HEK293T (cell line): ENCODE measurements around the gene KANK2.

ENCODE experiments used
- BHLHE40 ChIP-seq: fragments of 450-650 bp; IDR thresholded peaks from 2 replicates; pipeline ENCODE4 v1.6.1; 2016; ENCODE audit warnings: mild to moderate bottlenecking, moderate library complexity, borderline replicate concordance
- ELF4 ChIP-seq: fragments of 450-650 bp; IDR thresholded peaks from 2 replicates; pipeline ENCODE4 v1.6.1; 2017; ENCODE audit warnings: antibody characterized with exemption
- HDGF ChIP-seq: fragments of 450-650 bp; IDR thresholded peaks from 2 replicates; pipeline ENCODE4 v1.6.1; 2017; ENCODE audit warnings: antibody characterized with exemption, borderline replicate concordance
- L3MBTL2 ChIP-seq: fragments of 450-650 bp; conservative IDR thresholded peaks from 2 replicates; pipeline ENCODE4 v1.6.1; 2016; ENCODE audit warnings: mild to moderate bottlenecking
- LEF1 ChIP-seq: fragments of 450-650 bp; IDR thresholded peaks from 2 replicates; pipeline ENCODE4 v1.6.1; 2017; ENCODE audit warnings: mild to moderate bottlenecking, borderline replicate concordance
- SP1 ChIP-seq: fragments of 450-650 bp; IDR thresholded peaks from 2 replicates; pipeline ENCODE4 v1.6.1; 2017
- SUZ12 ChIP-seq: fragments of 450-650 bp; IDR thresholded peaks from 2 replicates; pipeline ENCODE4 v1.6.1; 2016; ENCODE audit warnings: mild to moderate bottlenecking
- TARDBP ChIP-seq: fragments of 450-650 bp; IDR thresholded peaks from 2 replicates; pipeline ENCODE4 v1.6.1; 2016
- ZNF384 ChIP-seq: fragments of 450-650 bp; IDR thresholded peaks from 2 replicates; pipeline ENCODE4 v1.6.1; 2016
- TF ChIP-seq, protein P1 (sequence below): fragments of 450-650 bp; IDR thresholded peaks from 2 replicates; pipeline ENCODE4 v1.6.1; 2016

GRCh38 chr19:11171144-11171543, 26.2 kb downstream of the KANK2 start:
- TF ChIP-seq TARDBP: no peak
- TF ChIP-seq ZNF384: no peak
- TF ChIP-seq, protein P1, sequence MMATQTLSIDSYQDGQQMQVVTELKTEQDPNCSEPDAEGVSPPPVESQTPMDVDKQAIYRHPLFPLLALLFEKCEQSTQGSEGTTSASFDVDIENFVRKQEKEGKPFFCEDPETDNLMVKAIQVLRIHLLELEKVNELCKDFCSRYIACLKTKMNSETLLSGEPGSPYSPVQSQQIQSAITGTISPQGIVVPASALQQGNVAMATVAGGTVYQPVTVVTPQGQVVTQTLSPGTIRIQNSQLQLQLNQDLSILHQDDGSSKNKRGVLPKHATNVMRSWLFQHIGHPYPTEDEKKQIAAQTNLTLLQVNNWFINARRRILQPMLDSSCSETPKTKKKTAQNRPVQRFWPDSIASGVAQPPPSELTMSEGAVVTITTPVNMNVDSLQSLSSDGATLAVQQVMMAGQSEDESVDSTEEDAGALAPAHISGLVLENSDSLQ: no peak
- no peak for TF ChIP-seq BHLHE40
- TF ChIP-seq LEF1: no peak
- no peak for TF ChIP-seq SP1
- no peak for TF ChIP-seq SUZ12
- no peak for TF ChIP-seq ELF4
- TF ChIP-seq HDGF: no peak
- no peak for TF ChIP-seq L3MBTL2
